Trophoblast cell (in vitro differentiated cells and primary cell): ENCODE results near the gene SOD2.

ENCODE experiments used
- DNase-seq, 2 donors: peaks; one replicate each; pipeline ENCODE4 v3.0.0-alpha.2; 2016
- H2AFZ ChIP-seq: 2 replicates; pipeline ENCODE4 v1.6.1; 2013; ENCODE audit warnings: low read length, moderate library complexity, mild to moderate bottlenecking; ENCODE audit not compliant: insufficient read depth, poor library complexity
- H2AK5ac ChIP-seq: 2 replicates; pipeline ENCODE4 v1.6.1; 2013; ENCODE audit warnings: mild to moderate bottlenecking, low read length
- H2BK120ac ChIP-seq: 2 replicates; pipeline ENCODE4 v1.6.1; 2013; ENCODE audit warnings: low read length, mild to moderate bottlenecking, moderate library complexity; ENCODE audit not compliant: insufficient read depth, poor library complexity
- H2BK12ac ChIP-seq: 2 replicates; pipeline ENCODE4 v1.6.1; 2013; ENCODE audit warnings: mild to moderate bottlenecking, low read length, moderate library complexity
- H2BK5ac ChIP-seq: 2 replicates; pipeline ENCODE4 v1.6.1; 2013; ENCODE audit warnings: low read length, low read depth, moderate library complexity, mild to moderate bottlenecking; ENCODE audit not compliant: poor library complexity
- H3K14ac ChIP-seq: 2 replicates; pipeline ENCODE4 v1.6.1; 2013; ENCODE audit warnings: mild to moderate bottlenecking, low read length
- H3K18ac ChIP-seq: 2 replicates; pipeline ENCODE4 v1.6.1; 2013; ENCODE audit warnings: mild to moderate bottlenecking, low read length
- H3K23ac ChIP-seq: 2 replicates; pipeline ENCODE4 v1.6.1; 2013; ENCODE audit warnings: low read length
- H3K27ac ChIP-seq: 2 replicates; pipeline ENCODE4 v1.5.1; 2013; ENCODE audit warnings: low read depth, mild to moderate bottlenecking, inconsistent platforms, low read length, moderate library complexity
- H3K27me3 ChIP-seq: 2 replicates; pipeline ENCODE4 v1.6.1; 2013; ENCODE audit warnings: inconsistent platforms, mild to moderate bottlenecking, low read length, moderate library complexity; ENCODE audit not compliant: insufficient read depth
- H3K36me3 ChIP-seq, 2 experiments: 1 replicate in 1 of 2; 2 replicates in 1 of 2; pipeline ENCODE4 v1.6.1; 2013; ENCODE audit warnings: low read length in 2 of 2, mild to moderate bottlenecking in 2 of 2, moderate library complexity in 1 of 2; ENCODE audit not compliant: insufficient read depth in 2 of 2, control insufficient read depth in 1 of 2
- H3K4ac ChIP-seq: 2 replicates; pipeline ENCODE4 v1.6.1; 2013; ENCODE audit warnings: low read depth, mild to moderate bottlenecking, low read length, moderate library complexity
- H3K4me1 ChIP-seq, 2 experiments: 1 replicate in 1 of 2; 2 replicates in 1 of 2; pipeline ENCODE4 v1.6.1; 2013; ENCODE audit warnings: low read length in 2 of 2, mild to moderate bottlenecking in 2 of 2, moderate library complexity in 1 of 2; ENCODE audit not compliant: insufficient read depth in 2 of 2, control insufficient read depth in 1 of 2
- H3K4me2 ChIP-seq: 2 replicates; pipeline ENCODE4 v1.6.1; 2013; ENCODE audit warnings: inconsistent platforms, mild to moderate bottlenecking, low read length, moderate library complexity
- H3K4me3 ChIP-seq: 2 replicates; pipeline ENCODE4 v1.5.1; 2013; ENCODE audit warnings: mild to moderate bottlenecking, low read depth, low read length, inconsistent platforms
- H3K79me1 ChIP-seq: one replicate; pipeline ENCODE4 v1.6.1; 2013; ENCODE audit warnings: low read length
- H3K79me2 ChIP-seq: 2 replicates; pipeline ENCODE4 v1.6.1; 2013; ENCODE audit warnings: low read length, mild to moderate bottlenecking; ENCODE audit not compliant: control insufficient read depth, insufficient read depth, poor library complexity
- H3K9ac ChIP-seq: 2 replicates; pipeline ENCODE4 v1.6.1; 2013; ENCODE audit warnings: mild to moderate bottlenecking, low read length
- H3K9me3 ChIP-seq: 2 replicates; pipeline ENCODE4 v1.6.1; 2013; ENCODE audit warnings: low read depth, mild to moderate bottlenecking, control low read depth, inconsistent platforms, low read length; ENCODE audit not compliant: insufficient read depth
- H4K12ac ChIP-seq: 2 replicates; pipeline ENCODE4 v1.6.1; 2013; ENCODE audit warnings: low read depth, mild to moderate bottlenecking, low read length, moderate library complexity
- H4K8ac ChIP-seq: 2 replicates; pipeline ENCODE4 v1.6.1; 2013; ENCODE audit warnings: low read depth, mild to moderate bottlenecking, low read length, moderate library complexity
- H4K91ac ChIP-seq: one replicate; pipeline ENCODE4 v1.6.1; 2013; ENCODE audit warnings: low read depth, mild to moderate bottlenecking, low read length, moderate library complexity
- WGBS: extraction: QIAGEN DNeasy Blood & Tissue Kit; methylation state at CpG from one replicate; pipeline ENCODE4 v1.1.7; 2013; ENCODE audit warnings: missing lambda C conversion rate; ENCODE audit not compliant: insufficient read length, insufficient coverage; ENCODE audit errors: extremely low coverage; 5-methylcytosine and 5-hydroxymethylcytosine counted together

Gene SOD2

DNA sequence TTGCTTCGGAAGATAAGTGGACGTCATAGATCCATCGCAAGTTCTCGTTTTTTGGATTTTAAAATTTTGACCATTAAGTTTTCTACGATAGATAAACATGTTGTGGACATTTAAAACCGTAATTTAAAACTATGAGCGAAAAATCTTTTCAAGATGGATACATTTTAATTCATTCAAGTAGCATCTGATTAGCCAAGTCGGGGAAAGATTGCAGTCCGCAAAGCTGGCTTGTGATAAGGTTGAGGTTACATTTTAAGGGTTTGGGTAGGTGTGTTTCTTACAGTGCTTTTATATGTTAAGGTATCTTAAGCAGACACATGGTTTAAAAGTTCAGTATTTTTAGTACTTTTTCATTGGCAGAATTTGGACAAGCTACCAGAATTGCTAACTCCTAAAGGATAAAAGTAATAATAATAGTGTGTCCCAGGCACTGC, 35.5 kb upstream of the SOD2 start:
- peak overlapping the region; percentile 89 for H3K4me2 ChIP-seq
- no peak overlapping the region for H3K4ac ChIP-seq
- DNase-seq = no peak
- H2AFZ ChIP-seq = no peak overlapping the region
- H3K79me2 ChIP-seq = peaks cover 24% of the 10 kb centered on the region
- no peak overlapping the region for H2BK5ac ChIP-seq
- no peak overlapping the region for H4K12ac ChIP-seq
- no peak overlapping the region for H4K91ac ChIP-seq
- H4K8ac ChIP-seq = no peak overlapping the region
- no peak overlapping the region for H3K18ac ChIP-seq
- no peaks in the 10 kb centered on the region for H3K27me3 ChIP-seq
- no peak overlapping the region for H2BK12ac ChIP-seq
- peaks cover 13% of the 10 kb centered on the region for H3K79me1 ChIP-seq
- H3K14ac ChIP-seq = no peak overlapping the region
- H3K23ac ChIP-seq = no peak overlapping the region
- no CpG with 5 or more reads among the region's 9 CpGs for WGBS
- no peak overlapping the region for H3K4me3 ChIP-seq
- no peak overlapping the region for H2BK120ac ChIP-seq
- peaks cover 2 to 5% of the 10 kb centered on the region in 2 experiments for H3K36me3 ChIP-seq
- H2AK5ac ChIP-seq = no peak overlapping the region
- H3K4me1 ChIP-seq = no peaks in the 10 kb centered on the region
- no peak overlapping the region for H3K9ac ChIP-seq
- H3K27ac ChIP-seq = no peak overlapping the region
- no peaks in the 10 kb centered on the region for H3K9me3 ChIP-seq

DNA sequence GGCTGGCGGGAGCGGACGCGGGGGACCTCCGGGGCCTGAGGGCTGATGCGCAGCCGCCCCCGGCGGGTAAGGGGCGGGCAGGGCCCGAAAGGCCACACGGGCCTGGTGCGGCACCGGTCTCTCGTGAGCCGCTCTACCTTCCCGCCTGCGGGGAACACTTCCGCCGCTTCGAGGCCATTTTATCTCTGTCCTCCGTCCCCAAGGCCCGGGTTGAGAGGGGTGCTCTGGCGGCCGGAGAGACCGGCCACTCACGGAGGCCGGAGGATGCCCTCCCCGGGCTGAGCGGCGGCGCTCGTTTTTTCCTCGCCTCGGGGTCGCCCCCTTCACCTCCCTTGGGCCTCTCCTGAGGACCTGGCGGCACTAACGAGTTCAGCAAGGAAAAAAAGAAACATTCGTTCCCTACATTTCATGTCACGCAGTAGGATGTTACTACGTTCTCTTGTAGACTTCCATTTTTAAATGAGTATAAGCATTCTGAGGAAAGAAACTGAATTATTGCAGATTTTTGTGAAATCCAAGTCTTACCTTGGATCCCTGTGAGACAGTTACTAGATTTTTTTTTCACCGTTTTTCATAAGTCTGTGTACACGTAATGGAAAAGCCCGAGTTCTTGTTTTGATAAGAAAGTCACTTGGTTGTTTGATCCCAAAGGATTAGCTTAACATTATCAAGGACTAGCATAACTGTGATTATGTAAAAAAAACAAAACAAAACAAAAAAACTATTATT, 34.8 kb upstream of the SOD2 start:
- peak overlapping the region; percentile 84 for H2AK5ac ChIP-seq
- H2AFZ ChIP-seq = peak overlapping the region; percentile 96
- H2BK120ac ChIP-seq = peak overlapping the region; percentile 95
- H3K4me3 ChIP-seq = peak overlapping the region; percentile 86
- peak overlapping the region; percentile 45 for H3K4me2 ChIP-seq
- peak overlapping the region; percentile 96 for H2BK5ac ChIP-seq
- peak overlapping the region; percentile 99 for H3K18ac ChIP-seq
- H3K14ac ChIP-seq = peak overlapping the region; percentile 97
- H2BK12ac ChIP-seq = no peak overlapping the region
- peak overlapping the region; percentile 98 for H4K8ac ChIP-seq
- peak overlapping the region; percentile 100 for H3K27ac ChIP-seq
- H3K9ac ChIP-seq = peak overlapping the region; percentile 90
- H3K79me2 ChIP-seq = peaks cover 22% of the 10 kb centered on the region
- no peak overlapping the region for H3K23ac ChIP-seq
- peak overlapping the region; percentile 98 for H3K4ac ChIP-seq
- H4K91ac ChIP-seq = peak overlapping the region; percentile 99
- WGBS = no CpG with 5 or more reads among the region's 44 CpGs
- no peaks in the 10 kb centered on the region for H3K27me3 ChIP-seq
- no peaks in the 10 kb centered on the region for H3K9me3 ChIP-seq
- peak overlapping the region; percentile 99 for H4K12ac ChIP-seq
- peaks cover 13% of the 10 kb centered on the region for H3K79me1 ChIP-seq
- H3K4me1 ChIP-seq = no peaks in the 10 kb centered on the region
- DNase-seq = peak in 1 of 2 donors; percentile 57
- H3K36me3 ChIP-seq = peaks cover 2 to 5% of the 10 kb centered on the region in 2 experiments

DNA sequence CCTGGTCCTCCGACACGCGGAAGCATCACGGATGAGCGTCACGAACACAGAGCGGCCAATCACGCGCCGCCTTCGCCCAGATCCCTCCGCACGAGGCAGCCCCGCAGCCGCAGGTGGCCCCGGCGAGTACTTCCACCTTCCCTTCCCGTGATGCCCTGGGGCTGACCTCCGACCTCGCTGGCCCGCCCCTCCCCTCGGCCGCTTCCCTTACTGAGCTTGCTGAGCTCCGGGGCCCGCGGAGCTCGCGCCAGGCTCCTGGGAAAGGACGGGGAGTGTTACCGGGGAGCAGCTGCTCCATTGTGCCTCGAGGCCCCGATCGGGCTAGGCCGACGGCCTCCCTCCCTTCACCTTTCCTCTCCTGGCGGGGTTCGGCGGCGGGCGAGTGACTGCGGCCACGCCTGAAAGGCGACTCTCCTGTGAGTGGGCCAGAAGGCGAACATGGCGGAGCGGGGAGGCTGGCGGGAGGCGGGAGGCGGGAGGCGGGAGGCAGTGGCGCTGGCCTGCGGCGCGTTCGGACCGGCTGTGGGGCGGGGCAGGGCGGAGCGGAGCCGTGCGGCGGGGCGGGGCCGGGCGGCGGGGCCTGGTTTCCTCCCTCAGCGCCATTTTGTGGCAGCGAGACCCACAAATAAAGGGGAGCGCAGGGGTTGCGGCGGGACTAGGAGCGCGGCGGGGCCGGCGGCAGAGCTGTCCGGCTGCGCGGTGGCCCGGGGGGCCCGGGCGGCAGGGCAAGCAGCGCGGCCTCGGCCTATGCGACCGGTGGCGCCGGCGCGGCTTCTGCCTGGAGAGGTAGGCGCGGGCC, 34.1 kb upstream of the SOD2 start, which contains the start of gene WTAP:
Gene WTAP (plus strand): TSS at position 589 of the 799 bp plus-strand sequence. CDS start 8,760 bp downstream, outside the sequence.
- H3K27me3 ChIP-seq = no peaks in the 10 kb centered on the region
- H2BK5ac ChIP-seq = peak within 1 kb of the TSS; percentile 97
- H3K4ac ChIP-seq = peak within 1 kb of the TSS; percentile 98
- peak within 1 kb of the TSS; percentile 96 for H2AFZ ChIP-seq
- peak within 1 kb of the TSS; percentile 100 for H3K27ac ChIP-seq
- peaks cover 13% of the 10 kb centered on the region for H3K79me1 ChIP-seq
- H2BK12ac ChIP-seq = no peak within 1 kb of the TSS
- peaks cover 2 to 5% of the 10 kb centered on the region in 2 experiments for H3K36me3 ChIP-seq
- no CpG with 5 or more reads among the region's 93 CpGs for WGBS
- peak within 1 kb of the TSS; percentile 95 for H3K4me3 ChIP-seq
- peaks cover 19% of the 10 kb centered on the region for H3K79me2 ChIP-seq
- peak within 1 kb of the TSS; percentile 56 for H3K4me2 ChIP-seq
- H3K23ac ChIP-seq = no peak within 1 kb of the TSS
- H4K8ac ChIP-seq = peak within 1 kb of the TSS; percentile 98
- H2AK5ac ChIP-seq = peak within 1 kb of the TSS; percentile 84
- H3K14ac ChIP-seq = peak within 1 kb of the TSS; percentile 98
- no peaks in the 10 kb centered on the region for H3K4me1 ChIP-seq
- peak within 1 kb of the TSS; percentile 100 for H3K9ac ChIP-seq
- peak within 1 kb of the TSS; percentile 95 for H2BK120ac ChIP-seq
- H4K12ac ChIP-seq = peak within 1 kb of the TSS; percentile 99
- peak within 1 kb of the TSS; percentile 99 for H3K18ac ChIP-seq
- peak within 1 kb of the TSS; percentile 99 for H4K91ac ChIP-seq
- DNase-seq = peak; percentile 94 to 98
- no peaks in the 10 kb centered on the region for H3K9me3 ChIP-seq

DNA sequence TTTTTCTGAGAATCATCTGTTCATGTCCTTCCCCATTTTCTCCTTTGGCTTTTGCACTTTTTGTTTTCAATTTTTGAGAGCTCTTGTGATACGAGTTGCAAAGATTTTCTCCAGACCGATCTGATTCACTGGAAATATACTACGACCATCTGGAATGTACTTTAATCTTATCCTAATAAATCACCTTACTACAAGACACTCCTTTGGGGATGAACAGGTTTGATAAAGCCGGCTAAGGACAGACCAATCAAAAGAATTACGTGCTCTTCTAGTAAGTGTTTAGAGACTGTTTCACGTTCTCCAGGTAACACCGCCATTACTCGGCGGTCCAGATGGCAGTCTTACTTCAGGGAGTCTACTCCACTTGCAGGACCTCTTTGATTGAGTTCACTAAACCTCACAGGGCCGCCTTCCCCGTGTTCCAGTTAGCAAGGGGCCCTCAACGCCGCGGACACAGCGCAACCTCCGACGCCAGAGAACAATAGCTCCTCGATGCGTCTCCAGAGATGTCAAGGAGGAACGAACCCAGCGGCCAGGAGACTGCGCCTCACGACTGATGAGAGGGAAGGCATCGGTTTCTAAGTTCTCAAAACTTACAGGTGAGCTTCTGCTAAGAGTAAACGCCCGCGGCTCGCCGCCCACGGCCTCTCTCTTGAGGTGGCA, 33.3 kb upstream of the SOD2 start:
- DNase-seq = no peak
- Histone ChIP-seq H3K18ac (peak overlapping the region; percentile 24), H3K4me1 (no peaks in the 10 kb centered on the region), H3K14ac (peak overlapping the region; percentile 78), H2BK12ac (no peak overlapping the region), H3K4ac (peak overlapping the region; percentile 21), H2AK5ac (no peak overlapping the region), H3K27ac (peak overlapping the region; percentile 100), H3K79me2 (peaks cover 19% of the 10 kb centered on the region), H3K27me3 (no peaks in the 10 kb centered on the region), H2BK5ac (peak overlapping the region; percentile 47), H3K23ac (no peak overlapping the region), H3K9ac (peak overlapping the region; percentile 91), H2AFZ (peak overlapping the region; percentile 28), H4K12ac (peak overlapping the region; percentile 22), H2BK120ac (peak overlapping the region; percentile 28), H3K36me3 (peaks cover 2 to 5% of the 10 kb centered on the region in 2 experiments), H4K91ac (peak overlapping the region; percentile 76), H3K79me1 (peaks cover 13% of the 10 kb centered on the region), H3K4me3 (peak overlapping the region; percentile 95), H4K8ac (peak overlapping the region; percentile 84), H3K9me3 (no peaks in the 10 kb centered on the region), H3K4me2 (peak overlapping the region; percentile 56)
- WGBS = no CpG with 5 or more reads among the region's 30 CpGs
